Heart right ventricle (tissue), 16 donors: ENCODE results near the gene CR1. TPM values are rescaled to one million over a fixed set of nuclear protein-coding genes. Genes with fewer than 3 reads are reported as not detected.
A peak's percentile ranks its signal among the peaks of the same experiment; 100 is the strongest.
"Not testable (repeated sequence)": the region's sequence is repeated elsewhere in the genome, so short reads cannot be mapped to it uniquely, and the experiment has no call there.

Source experiments
- ATAC-seq, 8 donors: fragments of 200-7000 bp; cut with Tn5 transposase; one replicate each; pipeline ENCODE4 v1.9.1; 2020; ENCODE audit warnings: mild to moderate bottlenecking in 8 of 8, moderate library complexity in 8 of 8, moderate number of reproducible peaks in 1 of 8
- DNase-seq, 2 donors: peaks; one replicate each; pipeline ENCODE4 v3.0.0-alpha.2; 2020
- H3K27ac ChIP-seq, 10 donors: fragments of 200-600 bp; sonication (generic) in 2 of 10; one replicate each; pipeline versions ENCODE4 v1.5.0 to v1.8.0; 2020 to 2022; ENCODE audit warnings: mild to moderate bottlenecking in 3 of 10
- H3K27me3 ChIP-seq, 7 donors: fragments of 200-600 bp; one replicate each; pipeline ENCODE4 v1.8.0; 2021 to 2022; ENCODE audit warnings: mild to moderate bottlenecking in 2 of 7
- H3K36me3 ChIP-seq, 9 donors: fragments of 200-600 bp; sonication (generic) in 1 of 9; one replicate each; pipeline versions ENCODE4 v1.5.0 to v1.8.0; 2020 to 2022; ENCODE audit warnings: mild to moderate bottlenecking in 2 of 9
- H3K4me1 ChIP-seq, 9 donors: fragments of 200-600 bp; sonication (generic) in 1 of 9; one replicate each; pipeline versions ENCODE4 v1.5.0 to v1.8.0; 2020 to 2022; ENCODE audit warnings: mild to moderate bottlenecking in 4 of 9
- H3K4me3 ChIP-seq, 10 donors: fragments of 200-600 bp; sonication (generic) in 2 of 10; one replicate each; pipeline versions ENCODE4 v1.5.0 to v1.8.0; 2020 to 2022; ENCODE audit warnings: mild to moderate bottlenecking in 7 of 10, moderate library complexity in 2 of 10
- H3K9me3 ChIP-seq, 11 donors: fragments of 200-600 bp in 10 of 11; sonication (generic) in 2 of 11; one replicate each; pipeline versions ENCODE4 v1.5.0 to v1.8.0; 2013 to 2022; ENCODE audit warnings: mild to moderate bottlenecking in 2 of 11, control low read depth in 1 of 11, moderate library complexity in 1 of 11
- WGBS, 2 donors: extraction: QIAGEN DNeasy Blood & Tissue Kit; methylation state at CpG; one replicate each; pipeline ENCODE4 v1.1.7; 2013; ENCODE audit warnings: inconsistent platforms in 1 of 2; 5-methylcytosine and 5-hydroxymethylcytosine counted together
- intact Hi-C, 10 donors: fragments of 100-400 bp; cut with DNase I; formaldehyde crosslinking; loops; one replicate each; pipeline versions ENCODE4 v1.11.1 to v1.14.2; 2022
- polyA plus RNA-seq, 2 donors: library from polyadenylated mRNA; stranded (reverse); fragments of 200-250 nt; gene quantifications; one replicate each; pipeline ENCODE4 v1.2.3, GENCODE V29; 2013
- total RNA-seq, 10 donors: library from RNA; stranded (reverse); fragmentation: NEBNext Ultra II Directional in 3 of 10; extraction: Animal tissue kit (Norgen Biotek cat#: 25700) in 3 of 10; gene quantifications; one replicate each; pipeline versions ENCODE4 v1.2.1 to v1.2.4, GENCODE V29; 2021 to 2023
- TF ChIP-seq, protein P1 (sequence below), 9 donors: fragments of 200-600 bp; sonication (generic) in 2 of 9; IDR thresholded peaks; one replicate each; pipeline versions ENCODE4 v1.5.0 to v1.8.0; 2021 to 2022; ENCODE audit warnings: antibody characterized with exemption in 9 of 9, mild to moderate bottlenecking in 5 of 9, moderate library complexity in 1 of 9
- donor health status: Arrhythmogenic right ventricular cardiomyopathy.
- donor health status: ischemic (EF 13 %, LVEDD 7.1; RV severe dilation, severe dysfunction).
- donor health status: healthy with polysubstance abuse.
- donor health status: DM: no; HTN: yes; CAD: no.
- donor health status: DM: no; HTN: no; CAD: no.
- donor health status: ischemic (EF 25% LVEDD 6.9; RV normal size, moderate dysfunction).
- donor health status: ischemic (EF 25% LVEDD 5.7; RV mildly dilated, moderate dysfunction).
- donor health status: healthy.
- donor health status: DM: yes; HTN: yes; CAD: no.
- donor health status: Ischemic cardiomyopathy.
- donor health status: ischemic (EF 35%, LVEDD 5.7; RV mildly dilated, moderate dysfunction).
- donor health status: nonischemic (EF 11% LVEDD 7.7; RV severe dilation, severe dysfunction).
- donor health status: DM: yes; HTN: yes; CAD: no.
- donor health status: PGD.
- donor health status: ischemic (EF 29% LVEDD 5.4; RV normal size, mild dysfunction).
- donor health status: nonischemic (EF 23%, LVEDD 6.1; RV moderate dilation, normal function).

The CR1 gene
- total and polyA plus RNA-seq, 12 donors, result 0.15 to 25.6 (median 1.4) TPM

DNA sequence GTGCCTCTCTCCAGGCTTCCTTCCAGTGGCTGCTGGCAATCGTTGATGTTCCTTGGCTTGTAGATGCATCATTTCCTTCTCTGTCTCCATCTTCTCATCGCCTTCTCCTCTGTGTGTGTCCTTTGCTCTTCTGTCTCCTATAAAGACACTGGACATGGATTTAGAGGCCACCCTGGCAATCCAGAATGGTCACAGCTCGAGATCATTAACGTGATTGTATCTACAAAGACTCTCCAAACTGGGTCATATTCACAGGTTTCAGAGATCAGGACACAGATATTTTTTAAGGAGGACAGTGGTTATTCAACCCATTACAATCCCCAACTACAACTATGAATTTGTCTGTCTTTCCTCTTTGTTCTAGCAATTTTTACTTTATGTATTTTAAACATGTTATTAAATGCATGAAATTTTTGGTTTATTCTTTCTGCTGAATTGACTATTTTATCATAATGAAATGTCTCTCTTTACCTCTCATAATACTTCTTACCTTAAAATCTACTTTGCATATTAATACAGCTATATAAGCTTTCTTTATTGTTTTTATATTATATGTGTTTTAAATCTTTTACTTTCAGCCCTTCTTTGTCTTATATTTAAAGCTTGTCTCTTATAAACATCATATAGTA, 22.8 kb downstream of the CR1 start:
- H3K27ac ChIP-seq, result no peak overlapping the region
- H3K9me3 ChIP-seq, result peaks cover 0 to 9% (median 0%) of the 10 kb centered on the region in 11 donors
- no peak overlapping the region for H3K4me3 ChIP-seq
- DNase-seq, result no peak
- H3K36me3 ChIP-seq, result peaks cover 0 to 8% (median 0%) of the 10 kb centered on the region in 9 donors
- no peak for ATAC-seq
- H3K4me1 ChIP-seq, result no peaks in the 10 kb centered on the region
- WGBS, 2 donors, result 65 to 74% methylated on average over 4 of the region's 4 CpGs
- TF ChIP-seq, protein P1, sequence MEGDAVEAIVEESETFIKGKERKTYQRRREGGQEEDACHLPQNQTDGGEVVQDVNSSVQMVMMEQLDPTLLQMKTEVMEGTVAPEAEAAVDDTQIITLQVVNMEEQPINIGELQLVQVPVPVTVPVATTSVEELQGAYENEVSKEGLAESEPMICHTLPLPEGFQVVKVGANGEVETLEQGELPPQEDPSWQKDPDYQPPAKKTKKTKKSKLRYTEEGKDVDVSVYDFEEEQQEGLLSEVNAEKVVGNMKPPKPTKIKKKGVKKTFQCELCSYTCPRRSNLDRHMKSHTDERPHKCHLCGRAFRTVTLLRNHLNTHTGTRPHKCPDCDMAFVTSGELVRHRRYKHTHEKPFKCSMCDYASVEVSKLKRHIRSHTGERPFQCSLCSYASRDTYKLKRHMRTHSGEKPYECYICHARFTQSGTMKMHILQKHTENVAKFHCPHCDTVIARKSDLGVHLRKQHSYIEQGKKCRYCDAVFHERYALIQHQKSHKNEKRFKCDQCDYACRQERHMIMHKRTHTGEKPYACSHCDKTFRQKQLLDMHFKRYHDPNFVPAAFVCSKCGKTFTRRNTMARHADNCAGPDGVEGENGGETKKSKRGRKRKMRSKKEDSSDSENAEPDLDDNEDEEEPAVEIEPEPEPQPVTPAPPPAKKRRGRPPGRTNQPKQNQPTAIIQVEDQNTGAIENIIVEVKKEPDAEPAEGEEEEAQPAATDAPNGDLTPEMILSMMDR (IDR thresholded peaks at IDR 0.05), result no peak
- H3K27me3 ChIP-seq, result peaks cover 0 to 9% (median 0%) of the 10 kb centered on the region in 7 donors
- intact Hi-C loops, result no loop called here

DNA sequence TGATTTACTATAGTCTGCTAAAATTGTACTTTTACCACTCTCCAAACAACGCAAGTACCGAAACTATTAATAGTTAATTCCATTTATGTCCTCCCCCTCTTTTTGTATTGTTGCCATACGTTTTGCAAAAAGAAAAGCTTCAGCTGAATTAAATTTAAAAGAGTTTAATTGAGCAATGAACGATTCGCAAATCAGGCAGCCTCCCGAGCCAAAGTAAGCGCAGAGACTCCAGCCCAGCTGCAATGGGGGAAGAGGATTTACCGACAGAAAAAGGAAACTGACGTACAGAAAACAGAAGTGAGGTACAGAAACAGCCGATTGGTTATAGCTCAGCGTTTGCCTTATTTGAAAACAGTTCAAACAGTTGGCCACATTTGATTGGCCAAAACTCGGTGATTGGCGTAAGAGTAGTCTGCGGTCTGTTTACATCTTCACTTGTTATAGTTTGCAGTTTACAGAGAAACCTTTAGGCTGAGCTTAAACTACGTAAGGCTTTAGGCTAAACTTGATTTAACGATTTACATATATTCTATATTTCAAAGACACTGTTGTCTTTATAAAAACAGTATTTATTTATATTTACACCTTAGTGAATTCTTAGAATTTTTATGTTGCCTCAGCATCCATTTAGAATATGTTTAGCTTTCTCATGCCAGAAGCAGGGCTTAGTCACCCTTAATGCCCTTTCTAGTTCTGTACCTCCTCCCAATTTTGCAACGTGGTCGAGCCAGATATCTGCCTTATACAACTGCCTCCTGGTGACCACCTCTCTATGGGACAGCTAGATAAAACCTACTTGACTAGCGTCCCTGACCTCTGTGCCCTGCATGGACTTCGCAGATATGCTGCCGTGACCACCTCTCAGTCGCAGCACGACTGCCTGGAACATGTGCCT, 23.8 kb downstream of the CR1 start:
- TF ChIP-seq, protein P1 (IDR thresholded peaks at IDR 0.05), result no peak
- ATAC-seq, result no peak
- Histone ChIP-seq H3K4me3 (no peak overlapping the region), H3K36me3 (peaks cover 0 to 10% (median 0%) of the 10 kb centered on the region in 9 donors), H3K27ac (no peak overlapping the region), H3K9me3 (peaks cover 0 to 9% (median 0%) of the 10 kb centered on the region in 11 donors), H3K27me3 (peaks cover 0 to 13% (median 0%) of the 10 kb centered on the region in 7 donors), H3K4me1 (no peaks in the 10 kb centered on the region)
- intact Hi-C loops, result no loop called here
- DNase-seq, result no peak
- WGBS, 2 donors, result 74 to 77% methylated on average over 23 of the region's 23 CpGs

DNA sequence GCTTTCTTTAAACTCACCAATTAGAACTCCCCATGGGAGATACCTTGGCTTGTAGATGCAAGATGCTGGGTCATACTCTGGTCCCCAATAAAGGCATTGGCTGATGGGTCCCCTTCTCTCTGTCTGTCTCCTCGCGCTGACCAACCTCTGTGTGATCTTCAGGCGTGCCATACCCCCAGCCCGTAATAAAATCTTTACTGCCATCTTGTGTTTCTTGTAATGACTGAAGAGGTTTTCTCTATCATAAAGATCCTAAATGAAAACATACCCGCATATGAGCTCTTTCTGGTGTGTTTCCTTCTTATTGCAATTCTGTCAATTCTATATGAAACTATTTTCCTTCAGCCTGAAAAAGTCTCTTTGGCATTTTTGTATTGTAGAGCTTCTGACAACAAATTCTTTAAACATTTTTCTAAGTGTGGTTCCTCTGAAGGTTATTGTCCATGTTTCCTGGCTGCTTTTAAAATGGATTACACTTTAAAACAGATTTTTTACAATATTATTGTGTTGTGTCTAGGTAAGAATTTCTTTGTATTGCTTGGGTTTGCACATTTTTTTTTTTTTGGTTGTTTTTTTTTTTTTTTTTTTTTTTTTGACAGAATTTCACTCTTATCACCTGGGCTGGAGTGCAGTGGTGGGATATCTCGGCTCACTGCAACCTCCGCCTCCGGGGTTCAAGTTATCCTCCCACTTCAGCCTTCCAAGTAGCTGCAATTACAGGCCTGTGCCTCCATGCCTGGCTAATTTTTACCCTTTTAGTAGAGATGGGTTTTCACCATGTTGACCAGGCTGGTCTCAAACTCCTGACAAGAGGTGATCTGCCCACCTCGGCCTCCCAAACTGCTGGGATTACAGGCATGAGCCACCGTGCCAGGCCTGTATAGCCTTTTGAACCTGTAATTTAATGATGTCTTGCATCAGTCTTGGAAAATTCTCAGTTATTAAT, 24.7 kb downstream of the CR1 start:
- WGBS, 2 donors, result 84 to 87% methylated on average over 10 of the region's 10 CpGs
- ATAC-seq, H3K4me1 ChIP-seq, DNase-seq, H3K9me3 ChIP-seq, H3K4me3 ChIP-seq, H3K27ac ChIP-seq, intact Hi-C loops: not testable (repeated sequence)
- Histone ChIP-seq H3K36me3 (peaks cover 0 to 10% (median 0%) of the 10 kb centered on the region in 9 donors), H3K27me3 (peaks cover 0 to 13% (median 0%) of the 10 kb centered on the region in 7 donors)

DNA sequence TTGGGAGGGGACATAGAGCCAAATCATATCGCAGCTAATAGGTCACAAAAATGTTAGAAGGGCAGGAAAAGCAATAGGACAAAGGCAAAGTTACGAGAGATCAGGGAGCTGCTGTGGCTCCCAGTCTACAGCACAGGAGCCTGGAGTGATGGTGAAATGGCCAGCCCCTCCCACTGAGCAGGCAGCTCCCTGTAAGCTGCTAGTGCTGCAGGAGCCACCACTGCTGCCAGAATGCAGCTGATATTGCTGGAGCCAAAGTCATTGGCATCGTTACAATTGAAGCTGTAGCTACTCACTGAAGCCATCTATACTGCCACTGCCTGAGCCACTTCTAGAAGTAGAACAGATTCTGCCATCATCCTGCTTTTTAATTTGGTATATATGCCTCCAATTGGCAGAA, 29.3 kb downstream of the CR1 start:
- H3K4me1 ChIP-seq, intact Hi-C loops, H3K27me3 ChIP-seq, H3K36me3 ChIP-seq, H3K27ac ChIP-seq, H3K9me3 ChIP-seq, H3K4me3 ChIP-seq: not testable (repeated sequence)
- WGBS, 2 donors, result 68 to 73% methylated on average over 2 to 3 of the region's 3 CpGs
- peak in 2 of 8 donors; percentile 39 to 50 for ATAC-seq
- DNase-seq, result peak in 1 of 2 donors; percentile 11

DNA sequence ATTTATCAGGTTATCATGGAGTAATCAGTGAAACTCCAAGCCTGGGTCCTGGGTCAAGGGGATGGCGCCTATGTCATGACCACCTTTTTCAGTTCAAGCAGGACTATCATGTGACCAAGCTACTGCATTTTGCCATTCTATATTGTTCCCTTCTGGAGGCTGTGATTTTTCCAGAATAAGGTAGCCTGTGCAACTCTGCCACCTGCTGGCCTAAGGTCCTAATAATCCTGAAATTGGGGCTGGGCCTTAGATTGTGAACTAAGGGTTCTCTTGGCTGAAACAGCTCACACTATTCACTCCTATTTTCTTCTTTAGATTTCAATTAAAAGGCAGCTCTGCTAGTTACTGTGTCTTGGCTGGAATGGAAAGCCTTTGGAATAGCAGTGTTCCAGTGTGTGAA, 32.4 kb downstream of the CR1 start:
- ATAC-seq, H3K27ac ChIP-seq, intact Hi-C loops, H3K4me3 ChIP-seq, H3K4me1 ChIP-seq, H3K36me3 ChIP-seq, H3K27me3 ChIP-seq, DNase-seq, H3K9me3 ChIP-seq: not testable (repeated sequence)
- no CpG with 5 or more reads among the region's 1 CpG for WGBS, 2 donors

DNA sequence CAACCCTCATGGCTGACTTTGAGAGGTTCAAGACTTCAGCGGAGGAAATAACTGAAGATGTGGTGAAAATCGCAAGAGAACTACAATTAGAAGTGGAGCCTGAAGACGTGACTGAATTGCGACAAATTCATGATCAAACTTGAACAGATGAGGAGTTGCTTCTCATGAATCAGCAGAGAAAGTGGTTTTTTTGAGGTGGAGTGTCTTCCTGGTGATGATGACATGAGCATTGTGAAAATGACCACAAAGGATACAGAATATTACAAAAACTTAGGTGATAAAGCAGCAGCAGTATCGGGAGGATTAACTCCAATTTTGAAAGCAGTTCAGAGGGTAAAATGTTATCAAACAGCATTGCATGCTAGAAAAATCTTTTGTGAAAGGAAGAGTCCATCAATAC, 40.3 kb downstream of the CR1 start:
- H3K27ac ChIP-seq, H3K9me3 ChIP-seq, H3K27me3 ChIP-seq, H3K4me1 ChIP-seq, ATAC-seq, H3K36me3 ChIP-seq, DNase-seq, H3K4me3 ChIP-seq, intact Hi-C loops: not testable (repeated sequence)
- WGBS, 2 donors, result no CpG with 5 or more reads among the region's 5 CpGs

DNA sequence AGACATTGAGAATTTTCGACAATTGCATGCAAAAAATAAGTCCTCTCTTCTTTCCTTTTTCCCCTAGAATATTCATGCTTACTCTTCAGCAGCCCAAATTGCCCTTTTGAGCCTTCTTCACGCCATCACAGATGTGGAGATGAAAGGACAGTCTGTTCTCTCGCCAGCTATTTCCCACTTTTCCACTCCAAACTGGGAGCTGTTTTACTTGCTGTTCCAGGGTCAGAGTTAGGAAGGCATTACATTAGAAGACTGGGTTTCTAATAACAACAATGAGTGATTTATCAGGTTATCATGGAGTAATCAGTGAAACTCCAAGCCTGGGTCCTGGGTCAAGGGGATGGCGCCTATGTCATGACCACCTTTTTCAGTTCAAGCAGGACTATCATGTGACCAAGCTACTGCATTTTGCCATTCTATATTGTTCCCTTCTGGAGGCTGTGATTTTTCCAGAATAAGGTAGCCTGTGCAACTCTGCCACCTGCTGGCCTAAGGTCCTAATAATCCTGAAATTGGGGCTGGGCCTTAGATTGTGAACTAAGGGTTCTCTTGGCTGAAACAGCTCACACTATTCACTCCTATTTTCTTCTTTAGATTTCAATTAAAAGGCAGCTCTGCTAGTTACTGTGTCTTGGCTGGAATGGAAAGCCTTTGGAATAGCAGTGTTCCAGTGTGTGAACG, 50.9 kb downstream of the CR1 start:
- H3K9me3 ChIP-seq, H3K4me3 ChIP-seq, H3K27ac ChIP-seq, H3K4me1 ChIP-seq, DNase-seq, intact Hi-C loops, H3K27me3 ChIP-seq, ATAC-seq, H3K36me3 ChIP-seq: not testable (repeated sequence)
- WGBS, 2 donors, result no CpG with 5 or more reads among the region's 5 CpGs

DNA sequence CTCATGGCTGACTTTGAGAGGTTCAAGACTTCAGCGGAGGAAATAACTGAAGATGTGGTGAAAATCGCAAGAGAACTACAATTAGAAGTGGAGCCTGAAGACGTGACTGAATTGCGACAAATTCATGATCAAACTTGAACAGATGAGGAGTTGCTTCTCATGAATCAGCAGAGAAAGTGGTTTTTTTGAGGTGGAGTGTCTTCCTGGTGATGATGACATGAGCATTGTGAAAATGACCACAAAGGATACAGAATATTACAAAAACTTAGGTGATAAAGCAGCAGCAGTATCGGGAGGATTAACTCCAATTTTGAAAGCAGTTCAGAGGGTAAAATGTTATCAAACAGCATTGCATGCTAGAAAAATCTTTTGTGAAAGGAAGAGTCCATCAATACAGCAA, 58.9 kb downstream of the CR1 start:
- H3K36me3 ChIP-seq, intact Hi-C loops, H3K4me3 ChIP-seq, DNase-seq, H3K4me1 ChIP-seq, H3K27me3 ChIP-seq, H3K27ac ChIP-seq, ATAC-seq, H3K9me3 ChIP-seq: not testable (repeated sequence)
- WGBS, 2 donors, result no CpG with 5 or more reads among the region's 5 CpGs
